Stimulated activated CD4-positive, alpha-beta T cell treated with anti-CD3 and anti-CD28 coated beads, Interleukin-2, amount 100 ng/mL, for 48 hours (primary cell): ENCODE measurements around the gene FARP2.
"Not testable (repeated sequence)": the region's sequence is repeated elsewhere in the genome, so short reads cannot be mapped to it uniquely, and the experiment has no call there.

Experiments
- DNase-seq, 2 donors: peaks; one replicate each; pipeline ENCODE4 v3.0.0-alpha.2; 2020

FARP2 gene

DNA sequence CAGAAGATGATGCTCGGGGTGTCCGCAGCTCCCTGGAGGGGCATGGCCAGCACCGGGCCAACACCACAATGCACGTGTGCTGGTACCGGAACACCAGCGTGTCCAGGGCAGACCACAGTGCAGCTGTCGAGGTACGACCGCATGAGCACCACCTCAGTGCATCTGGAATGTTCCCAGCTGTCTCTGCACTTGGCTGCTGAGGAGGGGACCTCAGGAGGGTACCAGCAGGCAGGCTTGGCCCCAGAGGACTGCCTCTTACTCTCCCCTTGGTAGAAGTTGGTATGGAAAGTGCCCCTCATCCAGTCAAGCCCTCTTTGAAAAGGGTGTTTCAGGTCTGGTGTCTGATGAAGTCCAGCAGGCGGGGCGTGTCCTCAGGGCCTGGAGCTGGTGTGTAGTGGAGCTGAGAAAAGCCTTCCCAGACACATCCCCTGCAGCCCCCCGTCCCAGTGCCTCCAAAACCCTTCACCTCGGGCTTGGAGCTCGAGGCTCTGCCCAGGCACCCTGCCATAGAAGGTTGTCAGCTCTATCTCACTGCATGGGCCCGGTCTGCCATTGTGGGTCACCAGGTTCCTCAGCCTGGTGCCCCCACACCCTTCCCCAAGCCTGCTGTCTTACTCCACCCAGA lies 135.6 kb downstream of the FARP2 start:
- DNase-seq: no peak

DNA sequence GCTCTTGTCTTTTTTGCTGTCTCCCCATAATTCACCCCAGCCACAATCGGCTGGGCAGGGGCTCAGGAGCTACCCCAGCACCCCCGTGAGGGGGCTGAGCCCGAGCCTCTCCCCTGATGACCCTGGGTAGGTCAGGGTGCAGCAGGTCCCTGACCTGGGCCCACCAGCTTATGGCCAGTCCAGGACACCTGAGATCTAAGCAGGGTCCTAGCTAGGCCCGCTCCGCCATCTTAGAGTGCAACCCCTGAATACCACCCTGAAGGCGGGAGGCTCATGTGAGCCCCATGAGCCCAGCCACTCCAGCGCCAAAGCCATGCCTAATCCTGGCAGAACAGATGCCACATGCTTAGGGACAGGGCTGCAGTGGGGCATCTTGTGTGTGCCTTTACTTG lies 136.1 kb downstream of the FARP2 start:
- no peak for DNase-seq

DNA sequence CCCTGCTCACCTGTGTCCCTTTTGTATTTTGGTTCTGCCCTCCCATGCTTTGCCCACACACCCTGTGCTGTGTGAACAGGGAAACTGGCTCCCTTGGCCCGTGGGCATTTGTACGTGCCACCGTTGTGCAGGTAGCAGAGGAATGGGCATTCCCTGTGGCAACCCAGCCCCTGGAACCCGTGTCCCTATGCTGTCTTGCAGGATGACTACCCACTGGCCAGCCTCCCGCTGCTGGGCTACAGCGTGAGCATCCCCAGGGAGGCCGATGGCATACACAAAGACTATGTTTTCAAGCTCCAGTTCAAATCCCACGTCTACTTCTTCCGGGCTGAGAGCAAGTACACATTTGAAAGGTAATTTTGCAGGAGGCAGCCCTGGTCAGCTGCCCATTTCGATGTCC lies 137.0 kb downstream of the FARP2 start:
- no peak for DNase-seq

DNA sequence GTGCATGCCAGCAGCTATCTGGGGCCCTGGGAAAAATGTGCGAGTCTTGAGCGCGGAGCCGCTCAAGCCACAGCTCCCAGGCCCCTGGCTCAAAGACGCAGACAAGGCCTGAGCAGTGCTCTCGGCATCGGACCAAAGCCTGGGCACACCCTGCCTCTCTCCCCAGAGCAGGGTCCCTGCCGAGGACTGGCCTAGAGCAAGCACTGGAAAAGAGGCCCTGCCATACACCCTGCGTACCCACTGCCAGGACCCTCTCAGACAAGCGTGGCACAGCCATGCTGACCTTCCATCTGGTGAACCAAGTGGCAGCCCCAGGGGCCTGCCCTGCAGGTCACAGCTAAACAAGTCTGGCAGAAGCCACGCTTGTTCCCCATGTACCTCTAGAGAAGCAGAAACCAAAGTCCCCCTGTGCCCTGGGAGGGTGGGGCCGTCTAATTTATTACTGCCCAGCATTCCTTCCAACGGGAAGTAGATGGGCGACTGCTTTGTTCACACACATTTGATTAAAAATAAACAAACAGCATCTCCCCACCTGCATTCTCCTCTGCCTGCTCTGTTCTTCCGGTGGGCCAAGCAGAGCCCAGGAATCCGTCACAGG lies 138.3 kb downstream of the FARP2 start:
- no peak for DNase-seq

DNA sequence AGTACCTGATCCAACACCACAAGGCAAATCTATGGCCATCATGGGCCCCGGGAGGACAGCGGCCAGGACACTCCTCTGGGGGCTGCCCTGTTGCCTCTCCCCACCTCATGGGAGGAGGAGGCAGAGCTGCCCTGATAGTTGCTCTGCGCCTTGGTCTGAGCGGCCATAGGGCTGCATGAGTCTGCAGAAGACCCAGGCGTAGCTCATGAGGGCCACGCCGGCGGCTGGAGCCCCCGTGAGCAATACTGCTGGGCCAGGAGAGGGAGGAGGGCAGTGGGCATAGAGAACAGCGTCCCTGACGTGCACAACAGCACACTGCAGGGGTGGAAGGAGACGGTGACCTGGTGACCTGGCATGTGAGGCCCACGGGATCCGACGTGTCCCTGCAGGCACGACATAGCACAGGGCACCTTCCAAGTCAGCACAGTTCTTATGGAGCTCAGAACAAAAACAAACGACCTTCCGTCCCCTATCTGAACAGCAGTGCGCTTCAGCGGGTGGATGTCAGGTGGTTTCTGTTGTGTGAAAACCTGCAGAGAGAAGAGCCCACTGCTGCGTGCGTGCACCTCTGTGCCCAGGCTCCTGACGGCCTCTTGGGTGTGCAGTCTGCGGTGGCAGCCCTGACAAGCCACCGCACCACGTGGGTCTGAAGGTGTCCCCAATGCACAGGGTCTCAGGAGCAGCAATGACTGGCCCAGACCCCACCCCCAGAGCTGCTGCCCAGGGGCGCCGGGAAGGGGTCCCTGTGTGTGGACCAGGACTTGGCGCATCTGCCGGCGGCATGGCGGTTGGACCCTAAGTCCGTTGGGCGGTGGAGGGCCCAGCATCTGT lies 139.3 kb downstream of the FARP2 start:
- DNase-seq: no peak

DNA sequence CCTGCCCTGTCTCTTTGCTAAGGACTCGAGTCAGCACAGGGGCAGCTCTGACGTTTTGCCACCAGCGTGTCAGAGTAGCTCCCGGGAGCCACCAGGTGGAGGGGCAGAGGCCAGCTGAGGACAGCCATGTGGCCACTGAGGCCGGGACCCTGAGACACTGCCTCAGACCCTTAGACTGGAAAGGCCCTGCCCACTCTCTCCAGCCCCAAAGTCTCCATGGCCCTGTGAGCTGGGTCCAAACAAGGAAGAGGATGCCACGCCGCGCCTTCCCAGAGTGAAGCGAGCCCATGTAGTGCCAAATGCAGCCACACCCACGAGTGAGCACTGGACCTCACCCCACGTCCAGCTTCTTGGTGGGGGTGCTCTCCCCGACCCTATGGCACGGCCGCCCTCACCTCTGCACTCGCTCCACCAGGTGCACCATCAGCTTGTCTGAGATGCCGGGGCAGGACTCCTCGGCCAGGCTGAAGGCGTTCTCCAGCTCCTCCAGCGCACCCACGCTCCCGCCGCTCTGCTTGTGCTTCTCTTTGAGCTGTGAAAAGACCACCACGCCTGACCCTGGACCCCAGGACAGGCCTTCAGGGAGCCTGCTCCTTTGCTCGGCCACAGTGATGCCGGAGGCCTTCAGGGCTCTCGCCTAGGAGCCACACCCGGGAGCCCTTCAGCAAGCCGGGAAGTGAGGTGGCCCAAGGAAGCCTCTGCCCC lies 140.1 kb downstream of the FARP2 start:
- DNase-seq: no peak

DNA sequence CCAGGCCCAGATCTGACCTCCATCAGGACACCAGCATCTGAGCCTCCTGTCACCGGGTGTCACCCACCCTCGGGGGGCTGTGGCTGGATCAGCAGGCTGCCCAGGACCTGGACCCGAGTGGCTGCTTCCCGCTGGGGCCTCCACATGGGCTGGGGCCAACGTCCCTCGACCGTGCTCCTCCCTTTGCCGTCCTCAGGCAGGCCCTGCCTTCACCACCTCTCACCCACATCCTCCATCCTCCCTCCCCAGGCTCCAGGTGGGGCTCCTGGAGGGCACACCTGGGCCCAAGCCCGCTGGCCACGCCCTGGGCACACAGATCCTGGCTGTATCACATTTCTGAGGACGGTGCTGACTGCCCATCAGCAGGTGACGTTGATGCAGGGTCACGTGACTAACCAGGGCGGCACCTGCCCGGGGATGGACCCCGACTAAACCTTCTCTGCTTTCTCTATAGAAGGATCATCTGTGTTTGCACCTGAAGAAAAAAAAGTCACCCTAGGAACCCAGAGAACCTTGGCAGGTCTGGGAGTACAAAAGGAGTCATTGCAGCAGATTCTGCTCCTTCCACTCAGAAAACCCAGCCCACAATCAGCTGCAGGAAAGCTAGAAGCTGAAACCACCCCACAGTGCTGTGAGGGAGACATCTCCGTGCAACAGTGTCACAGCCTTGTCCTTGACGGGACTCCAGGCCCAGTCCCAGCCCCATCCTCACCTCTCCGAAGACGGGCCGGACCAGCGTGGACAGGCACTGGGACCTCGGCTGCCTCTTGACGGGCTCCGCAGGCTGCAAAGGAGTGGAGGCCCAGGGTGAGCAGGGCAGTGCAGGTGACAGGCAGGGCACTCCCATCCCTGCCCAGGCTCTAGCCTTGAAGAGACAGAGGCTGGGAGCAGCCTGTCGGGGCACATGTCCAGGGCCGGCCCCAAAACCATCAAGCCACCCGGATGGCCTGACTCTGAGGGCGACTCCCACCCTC lies 141.1 kb downstream of the FARP2 start:
- DNase-seq: no peak

DNA sequence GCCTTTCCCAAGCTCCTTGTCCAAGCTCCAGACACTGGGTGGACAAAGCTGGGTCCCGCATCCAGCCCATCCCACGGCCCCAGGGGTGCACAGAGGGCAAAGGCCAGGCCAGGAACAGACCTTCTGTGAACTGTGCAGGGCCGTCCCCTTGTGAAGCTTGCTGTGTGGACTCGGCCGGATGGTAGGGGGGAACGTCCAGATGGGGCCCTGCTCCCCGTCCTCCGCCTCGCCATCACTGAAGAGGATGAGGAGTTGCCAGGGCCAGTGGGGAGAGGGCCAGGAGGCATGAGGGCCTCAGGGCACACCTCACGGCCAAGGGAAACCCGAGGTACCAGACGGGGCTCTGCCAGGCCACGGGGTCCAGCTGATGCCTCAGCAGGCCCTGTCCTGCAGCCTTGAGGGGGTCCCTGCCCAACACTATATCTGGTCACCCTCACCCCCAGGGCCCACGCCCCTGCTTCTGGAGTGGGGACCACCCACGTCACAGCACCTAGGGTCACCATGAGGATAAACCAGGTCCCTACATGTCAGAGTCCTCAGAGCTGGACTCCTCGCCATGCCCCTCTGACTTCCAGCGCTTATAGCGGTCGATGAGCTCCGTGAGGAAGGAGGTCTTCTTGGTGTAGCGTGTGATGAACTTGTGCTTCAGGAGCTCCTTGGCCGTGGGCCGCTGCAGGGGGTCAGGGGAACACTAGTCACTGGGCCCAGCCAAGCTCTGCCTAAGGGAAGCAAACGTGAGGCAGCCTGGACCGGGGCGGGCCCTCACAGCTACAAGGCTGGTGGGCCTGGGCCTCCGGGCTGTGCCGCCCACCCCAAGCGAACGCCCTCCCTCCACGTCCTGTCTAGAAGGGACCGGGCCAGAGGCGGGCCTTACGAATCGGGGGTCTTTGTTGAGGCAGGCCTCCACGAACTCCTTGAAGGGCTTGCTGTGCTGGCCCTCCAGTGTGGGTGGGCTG lies 142.3 kb downstream of the FARP2 start:
- no peak for DNase-seq

DNA sequence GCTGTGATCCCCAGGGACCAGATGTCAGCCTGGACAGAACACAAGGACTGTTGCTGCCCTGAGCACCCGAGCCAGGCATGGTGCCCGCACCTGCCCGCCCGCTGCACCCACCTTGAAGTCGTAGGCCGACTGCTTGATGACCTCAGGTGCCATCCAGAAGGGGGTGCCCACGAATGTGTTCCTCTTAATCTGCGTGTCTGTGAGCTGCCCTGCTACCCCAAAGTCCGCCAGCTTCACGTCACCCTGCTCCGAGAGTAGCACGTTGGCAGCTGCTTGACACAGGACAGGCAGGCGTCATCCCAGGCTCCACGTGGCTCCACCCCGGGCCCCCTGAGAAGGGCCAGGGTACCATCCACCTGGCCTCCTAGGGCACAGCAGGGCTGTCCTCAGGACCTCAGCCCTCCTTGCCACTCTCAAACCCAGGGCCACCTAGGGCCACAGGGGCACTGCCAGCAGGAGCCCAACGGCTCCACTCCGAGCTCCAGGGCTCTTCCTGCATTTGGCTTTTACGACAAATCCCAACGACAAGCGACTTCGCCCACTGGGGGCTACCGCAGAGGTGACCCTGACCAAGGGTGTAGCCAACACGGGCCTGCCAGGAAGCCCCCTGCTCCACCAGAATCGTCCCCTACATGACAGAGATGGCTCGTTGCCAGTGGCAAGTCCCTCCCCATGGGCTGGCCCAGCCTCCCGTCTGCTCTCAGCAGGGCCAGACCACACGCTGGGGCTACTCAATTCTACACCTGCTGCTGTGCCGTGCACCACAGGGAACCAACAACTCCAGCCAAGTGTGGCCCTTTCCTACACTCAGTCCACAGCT lies 143.3 kb downstream of the FARP2 start:
- no peak for DNase-seq

DNA sequence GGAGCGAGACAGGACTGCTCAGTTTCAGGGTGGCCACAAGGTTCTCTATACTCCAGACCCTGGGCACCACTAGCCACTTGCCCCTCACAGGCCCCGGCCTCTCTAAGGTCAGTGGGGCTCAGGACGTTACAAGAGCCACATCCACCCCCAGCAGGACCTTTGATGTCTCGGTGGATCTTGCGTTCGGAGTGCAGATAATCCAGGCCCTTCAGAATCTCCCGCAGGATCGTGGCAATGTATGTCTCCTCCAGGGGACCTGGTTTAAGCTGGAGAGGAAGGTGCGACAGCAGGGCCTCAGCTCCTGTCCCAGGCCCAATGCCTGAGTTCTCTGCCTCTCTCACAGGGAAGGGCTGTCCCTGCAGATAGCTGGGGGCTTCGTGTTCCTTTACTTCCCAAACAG lies 143.9 kb downstream of the FARP2 start:
- DNase-seq: no peak

DNA sequence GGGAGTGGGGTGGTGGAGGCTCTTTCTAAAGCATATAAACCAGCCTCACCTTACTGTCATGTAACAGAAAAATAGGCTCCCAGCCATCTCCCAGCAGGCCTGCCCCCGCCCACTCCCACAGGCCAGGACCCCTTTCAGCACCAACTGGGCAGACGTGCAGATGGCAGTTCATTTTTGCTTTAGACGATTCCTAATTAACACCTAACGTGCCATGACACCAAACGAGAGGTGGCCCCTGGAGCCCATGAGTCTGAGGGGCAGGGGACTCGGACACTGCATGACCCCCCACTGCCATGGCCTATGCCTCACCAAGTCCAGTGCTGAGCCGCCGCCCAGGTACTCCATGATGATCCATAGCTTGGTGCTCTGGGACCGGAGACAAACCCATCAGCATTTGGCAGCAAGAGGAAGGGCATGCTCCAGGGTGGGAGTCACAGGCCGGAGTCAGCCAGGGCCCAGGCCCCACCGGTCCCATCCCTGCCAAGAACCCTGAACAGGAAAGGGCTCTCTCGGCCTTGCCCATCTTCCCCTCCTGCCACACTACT lies 144.4 kb downstream of the FARP2 start:
- no peak for DNase-seq

DNA sequence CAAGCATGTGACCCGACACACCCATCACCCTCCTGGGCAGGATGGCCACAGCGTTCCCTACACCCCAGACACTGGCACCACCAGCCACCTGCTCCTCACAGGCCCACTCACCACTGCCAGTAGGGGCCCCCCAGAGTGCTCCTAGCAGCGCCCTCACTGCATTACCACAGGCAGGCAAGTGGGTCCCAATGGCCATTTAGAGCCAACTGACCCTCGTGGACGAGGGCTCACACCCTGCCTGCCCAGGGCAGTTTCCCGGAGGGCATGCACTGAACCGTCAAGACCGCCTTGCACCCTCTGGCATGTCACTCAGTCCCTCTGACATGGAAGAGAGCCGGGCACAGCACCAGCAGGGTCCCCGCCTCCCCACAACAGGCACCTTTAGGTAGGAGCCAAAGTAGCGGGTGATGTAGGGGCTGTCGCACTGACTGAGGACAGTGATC lies 145.0 kb downstream of the FARP2 start:
- no peak for DNase-seq

DNA sequence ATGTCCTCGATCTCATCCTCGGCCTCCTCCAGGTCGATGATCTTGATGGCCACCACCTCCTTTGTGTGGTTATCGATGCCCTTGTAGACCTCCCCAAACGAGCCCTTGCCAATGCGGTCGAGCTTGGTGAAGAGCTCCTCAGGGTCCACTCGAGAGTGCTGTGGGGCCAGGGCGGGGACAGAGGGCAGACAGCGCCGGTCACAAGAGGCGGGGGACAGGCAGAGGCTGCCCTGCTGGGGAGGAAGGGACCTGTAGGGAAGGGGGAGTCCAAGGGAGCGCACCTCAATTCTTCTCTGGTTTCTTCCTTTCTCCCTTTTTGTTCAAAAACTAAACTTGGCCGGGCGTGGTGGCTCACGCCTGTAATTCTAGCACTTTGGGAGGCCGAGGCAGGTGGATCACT lies 145.5 kb downstream of the FARP2 start:
- DNase-seq: no peak

DNA sequence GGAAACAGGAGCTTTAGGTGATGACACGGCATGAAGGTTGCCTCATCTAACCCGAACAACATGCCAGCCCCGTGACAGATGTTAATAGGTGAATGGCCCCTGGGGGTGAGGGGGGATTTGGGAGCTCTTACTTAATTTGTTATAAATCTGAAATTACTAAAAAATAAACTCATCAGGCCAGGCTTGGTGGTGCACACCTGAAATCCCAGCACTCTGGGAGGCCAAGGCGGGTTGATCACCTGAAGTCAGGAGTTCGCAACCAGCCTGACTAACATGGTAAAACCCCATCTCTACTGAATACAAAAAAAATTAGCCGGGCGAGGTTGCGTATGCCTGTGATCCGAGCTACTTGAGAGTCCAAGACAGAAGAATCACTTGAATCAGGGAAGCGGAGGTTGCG lies 146.2 kb downstream of the FARP2 start:
- no peak for DNase-seq

DNA sequence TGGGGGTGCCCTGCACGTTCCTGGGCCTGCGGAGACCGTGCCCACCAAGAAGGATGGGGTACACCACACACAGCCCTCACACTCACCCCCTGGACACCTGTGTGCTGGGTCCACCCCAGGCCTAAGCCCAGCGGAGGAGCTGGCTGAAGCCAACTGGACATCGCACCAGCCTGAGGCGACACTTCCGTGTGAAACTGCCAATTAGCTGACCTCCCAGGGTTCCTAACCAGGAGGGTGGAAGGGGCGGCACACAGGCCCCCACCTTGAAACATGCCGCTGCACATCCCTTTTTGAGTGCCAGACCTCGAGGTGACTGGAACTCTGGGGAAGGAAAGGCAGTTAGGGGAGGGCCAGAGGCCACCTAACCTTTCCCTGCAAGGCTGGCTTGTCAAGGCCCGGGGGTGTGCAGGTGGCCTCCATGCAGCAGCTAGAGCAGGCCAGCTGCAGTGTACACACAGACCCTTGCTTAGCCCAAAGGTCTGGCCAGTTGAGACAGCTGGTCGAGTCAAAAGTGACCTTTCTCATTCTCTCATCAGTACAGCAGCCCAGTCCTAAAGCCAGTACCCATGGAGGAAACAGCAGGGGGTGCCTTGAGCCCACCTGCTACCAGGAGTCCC lies 147.8 kb downstream of the FARP2 start:
- no peak for DNase-seq

DNA sequence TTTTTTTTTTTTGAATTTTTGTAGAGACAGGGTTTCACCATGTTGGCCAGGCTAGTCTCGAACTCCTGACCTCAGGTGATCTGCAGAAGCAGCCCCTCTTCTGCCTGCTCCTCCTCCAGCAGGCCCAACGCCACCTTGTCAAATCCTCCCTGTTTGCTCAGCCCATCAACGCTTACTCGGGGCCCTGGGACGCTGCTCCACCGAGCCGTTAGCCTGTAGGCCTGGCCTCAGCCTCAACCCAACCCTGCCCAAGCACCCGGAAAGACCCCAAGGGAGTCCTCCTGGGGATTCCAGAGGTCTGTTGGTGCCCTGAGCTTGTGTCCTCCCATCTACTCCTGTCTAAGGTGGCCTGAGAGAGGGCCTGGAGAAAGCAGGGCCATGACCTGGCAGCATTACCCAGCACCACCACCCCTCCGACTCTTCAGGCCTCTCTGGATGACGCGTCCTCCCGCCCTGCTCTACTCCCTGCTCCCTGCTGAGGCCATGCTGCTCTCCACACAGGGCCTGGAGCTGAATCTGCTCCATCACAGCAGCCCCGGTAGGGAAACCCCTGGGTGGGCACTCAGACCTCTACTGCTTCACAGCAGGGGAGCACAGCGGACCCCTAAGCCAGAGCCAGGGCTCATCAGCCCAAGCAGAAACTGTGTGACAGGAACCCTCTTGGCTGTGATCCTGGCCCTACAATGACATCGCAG lies 149.1 kb downstream of the FARP2 start:
- no peak for DNase-seq

DNA sequence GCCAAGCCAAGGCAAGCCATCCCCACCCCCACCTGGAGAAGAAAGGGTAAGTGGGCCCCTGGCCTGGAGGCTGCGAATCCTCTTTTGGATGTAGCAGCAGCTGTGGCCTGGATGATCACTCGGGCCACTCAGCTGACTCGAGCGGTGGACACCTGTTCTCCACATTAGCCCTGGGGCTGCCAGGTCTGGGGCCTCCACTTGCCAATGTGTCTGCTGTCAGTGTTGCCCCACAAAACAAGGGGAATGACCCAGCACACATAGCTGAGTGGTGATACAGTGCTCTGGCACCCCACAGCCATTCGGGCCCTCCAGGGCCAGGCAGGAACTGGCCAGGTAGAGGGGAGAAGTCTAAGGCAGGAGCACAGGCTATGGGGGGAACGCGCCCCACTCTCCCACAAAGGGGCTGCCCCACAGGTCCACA lies 149.7 kb downstream of the FARP2 start:
- no peak for DNase-seq

DNA sequence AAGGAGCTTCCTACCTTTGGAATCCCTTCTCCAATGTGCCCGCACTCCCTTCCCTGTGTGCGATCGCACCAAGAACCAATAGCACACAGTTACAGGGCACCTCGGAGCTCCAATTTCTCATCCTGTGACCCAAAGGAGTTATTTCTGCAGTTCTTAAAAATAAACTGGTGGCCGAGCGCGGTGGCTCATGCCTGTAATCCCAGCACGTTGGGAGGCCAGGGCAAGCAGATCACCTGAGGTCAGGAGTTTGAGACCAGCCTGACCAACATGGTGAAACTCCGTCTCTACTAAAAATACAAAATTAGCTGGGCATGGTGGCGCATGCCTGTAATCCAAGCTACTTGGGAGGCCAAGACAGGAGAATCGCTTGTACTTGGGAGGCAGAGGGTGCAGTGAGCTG lies 150.2 kb downstream of the FARP2 start:
- DNase-seq: not testable (repeated sequence)
